HepG2 (cell line): Measurements from ENCODE around the gene UBE2Q2. TPM values are rescaled to one million over a fixed set of nuclear protein-coding genes. Genes with fewer than 3 reads are reported as not detected.
A peak's percentile ranks its signal among the peaks of the same experiment; 100 is the strongest.

Experiments used
- FOSL2 ChIP-seq: sonication (generic); formaldehyde crosslinking; IDR thresholded peaks from 2 replicates; pipeline ENCODE4 v1.4.0; 2020; ENCODE audit warnings: missing genetic modification reagents
- HMG20A ChIP-seq: IDR thresholded peaks from 2 replicates; pipeline ENCODE4 v1.6.1; 2016; ENCODE audit warnings: borderline replicate concordance
- IKZF1 ChIP-seq: fragments of 450-650 bp; IDR thresholded peaks from 2 replicates; pipeline ENCODE4 v1.7.1; 2016
- NCOA5 ChIP-seq: sonication (generic); formaldehyde crosslinking; IDR thresholded peaks from 2 replicates; pipeline ENCODE4 v1.4.0; 2020; ENCODE audit warnings: missing genetic modification reagents
- POLR2AphosphoS5 ChIP-seq: IDR thresholded peaks from 2 replicates; pipeline ENCODE4 v1.6.1; 2012; ENCODE audit warnings: low read depth, low read length
- SALL2 ChIP-seq: sonication (generic); formaldehyde crosslinking; IDR thresholded peaks from 2 replicates; pipeline ENCODE4 v1.8.1; 2023; ENCODE audit warnings: mild to moderate bottlenecking, missing genetic modification reagents, inconsistent platforms
- SOX13 ChIP-seq, 3 experiments: fragments of 450-650 bp in 1 of 3; sonication (generic) in 1 of 3; formaldehyde crosslinking in 1 of 3; IDR thresholded peaks in 2 of 3; conservative IDR thresholded peaks in 1 of 3; 2 replicates each; pipeline versions ENCODE4 v1.5.0 to v1.6.1; 2016 to 2020; ENCODE audit warnings: antibody characterized with exemption in 1 of 3, mild to moderate bottlenecking in 1 of 3, missing compliant biosample characterization in 1 of 3, missing genetic modification reagents in 1 of 3, moderate library complexity in 1 of 3
- ZNF468 ChIP-seq: sonication (generic); formaldehyde crosslinking; IDR thresholded peaks from 2 replicates; pipeline ENCODE4 v1.8.0; 2022; ENCODE audit warnings: mild to moderate bottlenecking, moderate library complexity, missing genetic modification reagents
- ZNF629 ChIP-seq: sonication (generic); formaldehyde crosslinking; conservative IDR thresholded peaks from 2 replicates; pipeline ENCODE4 v1.5.0; 2020; ENCODE audit warnings: missing genetic modification reagents
- ZNF720 ChIP-seq: sonication (generic); formaldehyde crosslinking; IDR thresholded peaks from 2 replicates; pipeline ENCODE4 v1.4.0; 2020; ENCODE audit warnings: missing genetic modification reagents
- ZNF724P ChIP-seq: sonication (generic); formaldehyde crosslinking; IDR thresholded peaks from 2 replicates; pipeline ENCODE4 v1.8.0; 2022; ENCODE audit warnings: missing genetic modification reagents, borderline replicate concordance
- ZNF747 ChIP-seq: sonication (generic); formaldehyde crosslinking; IDR thresholded peaks from 2 replicates; pipeline ENCODE4 v1.8.1; 2023; ENCODE audit warnings: missing genetic modification reagents, mild to moderate bottlenecking, borderline replicate concordance
- ZSCAN30 ChIP-seq: sonication (generic); formaldehyde crosslinking; IDR thresholded peaks from 2 replicates; pipeline ENCODE4 v1.5.0; 2020; ENCODE audit warnings: mild to moderate bottlenecking, missing genetic modification reagents
- polyA plus RNA-seq, 8 experiments: library from polyadenylated mRNA; depleted of rRNA in 3 of 8; stranded (reverse) in 7 of 8; unstranded in 1 of 8; fragments of >200 nt; fragmentation: Illumina TruSeq in 4 of 8; extraction: Trizol in 4 of 8; gene quantifications; 2 replicates each; pipeline versions ENCODE4 v1.2.1 to v1.2.3, GENCODE V29; 2011 to 2016; ENCODE audit warnings: low read depth in 4 of 8, missing spikeins in 1 of 8, mixed read lengths in 1 of 8; ENCODE audit not compliant: insufficient read depth in 1 of 8
- total RNA-seq, 5 experiments: library from RNA; depleted of rRNA; stranded (reverse); fragments of >200 nt; fragmentation: Illumina TruSeq; extraction: Trizol; gene quantifications; 2 replicates each; pipeline ENCODE4 v1.2.3, GENCODE V29; 2016; ENCODE audit warnings: low read depth in 1 of 5
- TF ChIP-seq, protein P1 (sequence below): sonication (generic); formaldehyde crosslinking; IDR thresholded peaks from 2 replicates; pipeline ENCODE4 v1.4.0; 2020; ENCODE audit warnings: missing genetic modification reagents; ENCODE audit errors: not compliant biosample characterization
- TF ChIP-seq, protein P2 (sequence below): sonication (generic); formaldehyde crosslinking; IDR thresholded peaks from 2 replicates; pipeline ENCODE4 v1.4.0; 2020; ENCODE audit warnings: missing genetic modification reagents, mild to moderate bottlenecking, borderline replicate concordance
- TF ChIP-seq, protein P3 (sequence below): sonication (generic); IDR thresholded peaks from 2 replicates; pipeline ENCODE4 v1.6.1; 2016; ENCODE audit warnings: low read depth, borderline replicate concordance
- TF ChIP-seq, protein P4 (sequence below): sonication (generic); formaldehyde crosslinking; conservative IDR thresholded peaks from 2 replicates; pipeline ENCODE4 v1.8.0; 2022; ENCODE audit warnings: mild to moderate bottlenecking, moderate library complexity, missing genetic modification reagents
- TF ChIP-seq, protein P5 (sequence below): sonication (generic); formaldehyde crosslinking; IDR thresholded peaks from 2 replicates; pipeline ENCODE4 v1.5.1; 2020; ENCODE audit warnings: mild to moderate bottlenecking, missing genetic modification reagents, borderline replicate concordance

UBE2Q2 gene
- total and polyA plus RNA-seq, 2 of the 13 experiments (the other 11 are each of a cell fraction or from before 2014, with no cell fraction given): 10.6 to 20.4 TPM

DNA sequence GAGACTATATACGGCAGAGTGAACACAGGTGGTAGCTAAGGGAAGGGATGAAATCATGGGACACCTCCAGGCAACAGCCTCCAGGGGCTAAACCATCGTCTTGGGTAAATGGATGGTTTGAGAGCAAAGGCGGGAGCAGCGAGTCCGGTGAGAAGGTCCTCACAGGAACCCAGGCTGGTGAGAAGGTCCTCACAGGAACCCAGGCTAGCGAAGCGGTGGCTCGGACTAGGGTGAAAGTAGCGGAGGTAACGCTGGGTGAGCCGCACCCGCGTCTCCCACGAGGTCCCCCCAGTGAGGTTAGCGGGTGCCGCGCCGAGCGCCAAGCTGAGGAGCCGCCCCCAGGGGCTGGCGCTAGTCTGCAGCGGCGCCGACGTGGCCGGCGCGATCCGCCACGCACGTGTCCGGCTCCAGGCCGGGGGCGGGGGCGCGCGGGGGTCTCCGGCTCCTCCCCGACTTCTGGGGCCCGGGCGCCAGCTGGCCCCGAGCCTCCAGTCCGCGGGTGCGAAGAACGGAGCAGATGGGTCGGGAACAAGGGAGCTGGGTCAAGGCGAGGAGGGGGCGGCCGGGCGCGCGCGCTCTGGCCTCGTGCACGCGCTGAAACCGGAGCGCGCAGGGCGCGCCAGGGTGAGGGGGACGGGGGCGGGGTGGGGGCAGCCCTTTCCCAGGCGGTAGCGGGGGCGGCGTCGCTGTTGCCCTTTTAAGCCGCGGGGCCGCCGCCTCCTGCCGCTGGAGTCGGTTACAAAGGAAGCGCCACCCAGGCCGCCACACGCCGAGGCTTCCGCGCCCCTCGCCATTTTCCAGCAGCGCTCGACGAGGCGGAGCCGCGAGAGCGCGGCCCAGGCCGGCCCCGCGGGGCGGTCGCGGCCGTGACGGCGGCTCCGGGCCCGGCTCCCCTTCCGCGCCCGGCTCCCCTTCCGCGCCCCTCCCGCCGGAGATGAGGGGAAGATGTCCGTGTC, at the start of gene UBE2Q2 (continued):
- TF ChIP-seq NCOA5 (CRISPR knock-in tag): no peak
- TF ChIP-seq SALL2 (CRISPR knock-in tag): no peak
- TF ChIP-seq IKZF1: no peak
- no peak for TF ChIP-seq FOSL2 (CRISPR knock-in tag)
- TF ChIP-seq, protein P1, sequence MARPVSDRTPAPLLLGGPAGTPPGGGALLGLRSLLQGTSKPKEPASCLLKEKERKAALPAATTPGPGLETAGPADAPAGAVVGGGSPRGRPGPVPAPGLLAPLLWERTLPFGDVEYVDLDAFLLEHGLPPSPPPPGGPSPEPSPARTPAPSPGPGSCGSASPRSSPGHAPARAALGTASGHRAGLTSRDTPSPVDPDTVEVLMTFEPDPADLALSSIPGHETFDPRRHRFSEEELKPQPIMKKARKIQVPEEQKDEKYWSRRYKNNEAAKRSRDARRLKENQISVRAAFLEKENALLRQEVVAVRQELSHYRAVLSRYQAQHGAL: peak; percentile 40
- TF ChIP-seq, protein P2, sequence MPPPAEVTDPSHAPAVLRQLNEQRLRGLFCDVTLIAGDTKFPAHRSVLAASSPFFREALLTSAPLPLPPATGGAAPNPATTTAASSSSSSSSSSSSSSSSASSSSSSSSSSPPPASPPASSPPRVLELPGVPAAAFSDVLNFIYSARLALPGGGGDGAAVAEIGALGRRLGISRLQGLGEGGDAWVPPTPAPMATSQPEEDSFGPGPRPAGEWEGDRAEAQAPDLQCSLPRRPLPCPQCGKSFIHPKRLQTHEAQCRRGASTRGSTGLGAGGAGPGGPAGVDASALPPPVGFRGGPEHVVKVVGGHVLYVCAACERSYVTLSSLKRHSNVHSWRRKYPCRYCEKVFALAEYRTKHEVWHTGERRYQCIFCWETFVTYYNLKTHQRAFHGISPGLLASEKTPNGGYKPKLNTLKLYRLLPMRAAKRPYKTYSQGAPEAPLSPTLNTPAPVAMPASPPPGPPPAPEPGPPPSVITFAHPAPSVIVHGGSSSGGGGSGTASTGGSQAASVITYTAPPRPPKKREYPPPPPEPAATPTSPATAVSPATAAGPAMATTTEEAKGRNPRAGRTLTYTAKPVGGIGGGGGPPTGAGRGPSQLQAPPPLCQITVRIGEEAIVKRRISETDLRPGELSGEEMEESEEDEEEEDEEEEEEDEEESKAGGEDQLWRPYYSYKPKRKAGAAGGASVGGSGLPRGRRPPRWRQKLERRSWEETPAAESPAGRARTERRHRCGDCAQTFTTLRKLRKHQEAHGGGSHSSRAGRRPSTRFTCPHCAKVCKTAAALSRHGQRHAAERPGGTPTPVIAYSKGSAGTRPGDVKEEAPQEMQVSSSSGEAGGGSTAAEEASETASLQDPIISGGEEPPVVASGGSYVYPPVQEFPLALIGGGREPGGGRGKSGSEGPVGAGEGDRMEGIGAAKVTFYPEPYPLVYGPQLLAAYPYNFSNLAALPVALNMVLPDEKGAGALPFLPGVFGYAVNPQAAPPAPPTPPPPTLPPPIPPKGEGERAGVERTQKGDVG (CRISPR knock-in tag): no peak
- TF ChIP-seq ZNF468 (CRISPR knock-in tag): no peak
- TF ChIP-seq ZNF724P (CRISPR knock-in tag): no peak; the same call in 1 of the 2 replicates
- TF ChIP-seq, protein P3, sequence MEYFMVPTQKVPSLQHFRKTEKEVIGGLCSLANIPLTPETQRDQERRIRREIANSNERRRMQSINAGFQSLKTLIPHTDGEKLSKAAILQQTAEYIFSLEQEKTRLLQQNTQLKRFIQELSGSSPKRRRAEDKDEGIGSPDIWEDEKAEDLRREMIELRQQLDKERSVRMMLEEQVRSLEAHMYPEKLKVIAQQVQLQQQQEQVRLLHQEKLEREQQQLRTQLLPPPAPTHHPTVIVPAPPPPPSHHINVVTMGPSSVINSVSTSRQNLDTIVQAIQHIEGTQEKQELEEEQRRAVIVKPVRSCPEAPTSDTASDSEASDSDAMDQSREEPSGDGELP: peak; percentile 36; the same call in 1 of the 2 replicates
- TF ChIP-seq HMG20A (CRISPR knock-in tag): no peak
- no peak for TF ChIP-seq SOX13 (IDR thresholded peaks at IDR 0.05)
- no peak for TF ChIP-seq SOX13 (CRISPR knock-in tag; conservative IDR thresholded peaks at IDR 0.05 in 1 of 2, IDR thresholded peaks at IDR 0.05 in 1 of 2)
- TF ChIP-seq, protein P4, sequence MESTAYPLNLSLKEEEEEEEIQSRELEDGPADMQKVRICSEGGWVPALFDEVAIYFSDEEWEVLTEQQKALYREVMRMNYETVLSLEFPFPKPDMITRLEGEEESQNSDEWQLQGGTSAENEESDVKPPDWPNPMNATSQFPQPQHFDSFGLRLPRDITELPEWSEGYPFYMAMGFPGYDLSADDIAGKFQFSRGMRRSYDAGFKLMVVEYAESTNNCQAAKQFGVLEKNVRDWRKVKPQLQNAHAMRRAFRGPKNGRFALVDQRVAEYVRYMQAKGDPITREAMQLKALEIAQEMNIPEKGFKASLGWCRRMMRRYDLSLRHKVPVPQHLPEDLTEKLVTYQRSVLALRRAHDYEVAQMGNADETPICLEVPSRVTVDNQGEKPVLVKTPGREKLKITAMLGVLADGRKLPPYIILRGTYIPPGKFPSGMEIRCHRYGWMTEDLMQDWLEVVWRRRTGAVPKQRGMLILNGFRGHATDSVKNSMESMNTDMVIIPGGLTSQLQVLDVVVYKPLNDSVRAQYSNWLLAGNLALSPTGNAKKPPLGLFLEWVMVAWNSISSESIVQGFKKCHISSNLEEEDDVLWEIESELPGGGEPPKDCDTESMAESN: 0 out of 2 replicates have a peak, but pooled peaks have one; percentile 48
- TF ChIP-seq ZNF747 (CRISPR knock-in tag): peak; percentile 35; the same call in 1 of the 2 replicates
- TF ChIP-seq ZNF629 (CRISPR knock-in tag): no peak
- TF ChIP-seq, protein P5, sequence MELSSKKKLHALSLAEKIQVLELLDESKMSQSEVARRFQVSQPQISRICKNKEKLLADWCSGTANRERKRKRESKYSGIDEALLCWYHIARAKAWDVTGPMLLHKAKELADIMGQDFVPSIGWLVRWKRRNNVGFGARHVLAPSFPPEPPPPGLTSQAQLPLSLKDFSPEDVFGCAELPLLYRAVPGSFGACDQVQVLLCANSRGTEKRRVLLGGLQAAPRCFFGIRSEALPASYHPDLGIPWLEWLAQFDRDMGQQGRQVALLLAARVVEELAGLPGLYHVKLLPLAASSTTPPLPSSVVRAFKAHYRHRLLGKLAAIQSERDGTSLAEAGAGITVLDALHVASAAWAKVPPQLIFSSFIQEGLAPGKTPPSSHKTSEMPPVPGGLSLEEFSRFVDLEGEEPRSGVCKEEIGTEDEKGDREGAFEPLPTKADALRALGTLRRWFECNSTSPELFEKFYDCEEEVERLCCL (CRISPR knock-in tag): no peak
- no peak for TF ChIP-seq ZNF720 (CRISPR knock-in tag)
- TF ChIP-seq ZSCAN30 (CRISPR knock-in tag): no peak
- peak; percentile 25; the same call in 1 of the 2 replicates for TF ChIP-seq POLR2AphosphoS5
